ENCODE results near the gene MARK3. TPM values are rescaled to one million over a fixed set of nuclear protein-coding genes. Genes with fewer than 3 reads are reported as not detected.

Gene MARK3
- total and polyA plus RNA-seq, 10 of the 15 experiments (the other 5 are each of a cell fraction or from before 2014, with no cell fraction given): 10.7 to 75.1 (median 41.4) TPM

DNA sequence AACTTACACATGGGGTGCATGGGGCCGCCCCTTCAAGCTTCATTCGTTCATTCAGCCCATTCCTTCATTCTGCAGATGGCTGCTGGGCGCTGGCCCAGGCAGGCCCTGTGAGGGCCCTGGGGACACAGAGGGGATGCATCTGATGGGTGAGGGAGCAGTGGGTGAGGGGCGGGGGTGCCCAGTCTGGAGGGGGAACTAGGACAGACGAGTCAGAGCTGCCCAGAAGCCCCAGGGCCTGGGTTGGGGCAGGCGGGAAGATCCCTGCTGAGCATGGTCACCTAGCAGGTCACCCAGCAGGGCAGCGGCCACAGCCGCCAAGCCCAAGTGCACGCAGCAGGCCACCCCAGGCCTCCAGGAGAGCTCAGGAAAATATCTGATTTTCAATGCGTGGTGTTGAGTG is 157.9 kb downstream of the MARK3 start:
- no peaks in the 10 kb centered on the region for H4K20me1 ChIP-seq (ENCODE audit: control insufficient read depth, insufficient read depth)
- no peak for DNase-seq (ENCODE audit: low read depth, low spot score)
- POLR2A ChIA-PET: interaction anchor here (1.3 kb wide), 1 partner anchor 23 kb away, joined by 4 read pairs; no protein-coding TSS in a partner anchor
- no peak for ATAC-seq
- no peak overlapping the region for H3K9ac ChIP-seq (ENCODE audit: control insufficient read depth, insufficient read depth, low read length)
- no peak overlapping the region for H3K27ac ChIP-seq (ENCODE audit: control insufficient read depth, insufficient read depth)
- TF ChIP-seq, protein P1, sequence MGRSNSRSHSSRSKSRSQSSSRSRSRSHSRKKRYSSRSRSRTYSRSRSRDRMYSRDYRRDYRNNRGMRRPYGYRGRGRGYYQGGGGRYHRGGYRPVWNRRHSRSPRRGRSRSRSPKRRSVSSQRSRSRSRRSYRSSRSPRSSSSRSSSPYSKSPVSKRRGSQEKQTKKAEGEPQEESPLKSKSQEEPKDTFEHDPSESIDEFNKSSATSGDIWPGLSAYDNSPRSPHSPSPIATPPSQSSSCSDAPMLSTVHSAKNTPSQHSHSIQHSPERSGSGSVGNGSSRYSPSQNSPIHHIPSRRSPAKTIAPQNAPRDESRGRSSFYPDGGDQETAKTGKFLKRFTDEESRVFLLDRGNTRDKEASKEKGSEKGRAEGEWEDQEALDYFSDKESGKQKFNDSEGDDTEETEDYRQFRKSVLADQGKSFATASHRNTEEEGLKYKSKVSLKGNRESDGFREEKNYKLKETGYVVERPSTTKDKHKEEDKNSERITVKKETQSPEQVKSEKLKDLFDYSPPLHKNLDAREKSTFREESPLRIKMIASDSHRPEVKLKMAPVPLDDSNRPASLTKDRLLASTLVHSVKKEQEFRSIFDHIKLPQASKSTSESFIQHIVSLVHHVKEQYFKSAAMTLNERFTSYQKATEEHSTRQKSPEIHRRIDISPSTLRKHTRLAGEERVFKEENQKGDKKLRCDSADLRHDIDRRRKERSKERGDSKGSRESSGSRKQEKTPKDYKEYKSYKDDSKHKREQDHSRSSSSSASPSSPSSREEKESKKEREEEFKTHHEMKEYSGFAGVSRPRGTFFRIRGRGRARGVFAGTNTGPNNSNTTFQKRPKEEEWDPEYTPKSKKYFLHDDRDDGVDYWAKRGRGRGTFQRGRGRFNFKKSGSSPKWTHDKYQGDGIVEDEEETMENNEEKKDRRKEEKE (IDR thresholded peaks at IDR 0.05): no peak
- TF ChIP-seq, protein P2, sequence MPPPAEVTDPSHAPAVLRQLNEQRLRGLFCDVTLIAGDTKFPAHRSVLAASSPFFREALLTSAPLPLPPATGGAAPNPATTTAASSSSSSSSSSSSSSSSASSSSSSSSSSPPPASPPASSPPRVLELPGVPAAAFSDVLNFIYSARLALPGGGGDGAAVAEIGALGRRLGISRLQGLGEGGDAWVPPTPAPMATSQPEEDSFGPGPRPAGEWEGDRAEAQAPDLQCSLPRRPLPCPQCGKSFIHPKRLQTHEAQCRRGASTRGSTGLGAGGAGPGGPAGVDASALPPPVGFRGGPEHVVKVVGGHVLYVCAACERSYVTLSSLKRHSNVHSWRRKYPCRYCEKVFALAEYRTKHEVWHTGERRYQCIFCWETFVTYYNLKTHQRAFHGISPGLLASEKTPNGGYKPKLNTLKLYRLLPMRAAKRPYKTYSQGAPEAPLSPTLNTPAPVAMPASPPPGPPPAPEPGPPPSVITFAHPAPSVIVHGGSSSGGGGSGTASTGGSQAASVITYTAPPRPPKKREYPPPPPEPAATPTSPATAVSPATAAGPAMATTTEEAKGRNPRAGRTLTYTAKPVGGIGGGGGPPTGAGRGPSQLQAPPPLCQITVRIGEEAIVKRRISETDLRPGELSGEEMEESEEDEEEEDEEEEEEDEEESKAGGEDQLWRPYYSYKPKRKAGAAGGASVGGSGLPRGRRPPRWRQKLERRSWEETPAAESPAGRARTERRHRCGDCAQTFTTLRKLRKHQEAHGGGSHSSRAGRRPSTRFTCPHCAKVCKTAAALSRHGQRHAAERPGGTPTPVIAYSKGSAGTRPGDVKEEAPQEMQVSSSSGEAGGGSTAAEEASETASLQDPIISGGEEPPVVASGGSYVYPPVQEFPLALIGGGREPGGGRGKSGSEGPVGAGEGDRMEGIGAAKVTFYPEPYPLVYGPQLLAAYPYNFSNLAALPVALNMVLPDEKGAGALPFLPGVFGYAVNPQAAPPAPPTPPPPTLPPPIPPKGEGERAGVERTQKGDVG (CRISPR knock-in tag; IDR thresholded peaks at IDR 0.05): no peak
- TF ChIP-seq SMARCA5 (IDR thresholded peaks at IDR 0.05) (no peak), GATAD2B (conservative IDR thresholded peaks at IDR 0.05; ENCODE audit: low read depth) (no peak), ESRRA (IDR thresholded peaks at IDR 0.05; ENCODE audit: low read length) (no peak), MEF2A (IDR thresholded peaks at IDR 0.05; ENCODE audit: insufficient read depth, low read depth, low read length) (no peak), YY1 (IDR thresholded peaks at IDR 0.05; ENCODE audit: low read depth, low read length) (no peak), RAD51 (IDR thresholded peaks at IDR 0.05) (no peak), ZNF24 (IDR thresholded peaks at IDR 0.05) (no peak)
- TF ChIP-seq, protein P3, sequence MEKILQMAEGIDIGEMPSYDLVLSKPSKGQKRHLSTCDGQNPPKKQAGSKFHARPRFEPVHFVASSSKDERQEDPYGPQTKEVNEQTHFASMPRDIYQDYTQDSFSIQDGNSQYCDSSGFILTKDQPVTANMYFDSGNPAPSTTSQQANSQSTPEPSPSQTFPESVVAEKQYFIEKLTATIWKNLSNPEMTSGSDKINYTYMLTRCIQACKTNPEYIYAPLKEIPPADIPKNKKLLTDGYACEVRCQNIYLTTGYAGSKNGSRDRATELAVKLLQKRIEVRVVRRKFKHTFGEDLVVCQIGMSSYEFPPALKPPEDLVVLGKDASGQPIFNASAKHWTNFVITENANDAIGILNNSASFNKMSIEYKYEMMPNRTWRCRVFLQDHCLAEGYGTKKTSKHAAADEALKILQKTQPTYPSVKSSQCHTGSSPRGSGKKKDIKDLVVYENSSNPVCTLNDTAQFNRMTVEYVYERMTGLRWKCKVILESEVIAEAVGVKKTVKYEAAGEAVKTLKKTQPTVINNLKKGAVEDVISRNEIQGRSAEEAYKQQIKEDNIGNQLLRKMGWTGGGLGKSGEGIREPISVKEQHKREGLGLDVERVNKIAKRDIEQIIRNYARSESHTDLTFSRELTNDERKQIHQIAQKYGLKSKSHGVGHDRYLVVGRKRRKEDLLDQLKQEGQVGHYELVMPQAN (conservative IDR thresholded peaks at IDR 0.05): no peak
- in situ Hi-C loops (cut with MboI): no loop called here
- BruUV-seq (replicated peaks): no TSS peak
- H3K9me3 ChIP-seq (replicated peaks; ENCODE audit: control insufficient read depth, insufficient read depth, low read length): no peaks in the 10 kb centered on the region
- H2AFZ ChIP-seq (ENCODE audit: control insufficient read depth, low read depth, low read length): no peak overlapping the region
- RAD21 ChIA-PET (ENCODE audit: unreplicated experiment): no interaction called here
- SMC1A ChIA-PET (ENCODE audit: uncharacterized antibody, unreplicated experiment): interaction anchor here (1.9 kb wide), 1 partner anchor 22 kb away, joined by 5 read pairs; no protein-coding TSS in a partner anchor
- no peaks in the 10 kb centered on the region for H3K36me3 ChIP-seq (ENCODE audit: control insufficient read depth in 2 of 2, insufficient read depth in 2 of 2, low read length in 1 of 2)
- H3K4me3 ChIP-seq: no peak overlapping the region
- H3K4me2 ChIP-seq (ENCODE audit: control insufficient read depth, insufficient read depth): no peak overlapping the region
- no peak for FAIRE-seq
- H3K4me1 ChIP-seq (ENCODE audit: control insufficient read depth, insufficient read depth, low read length): no peaks in the 10 kb centered on the region
- intact Hi-C loops (cut with micrococcal nuclease; ENCODE audit: unreplicated experiment): no loop called here
- CTCF ChIA-PET: interaction anchor here (2.8 to 5.7 kb wide), 2 partner anchors 25 kb away, joined by 16 to 53 read pairs; no protein-coding TSS in a partner anchor
- H3K27me3 ChIP-seq (replicated peaks in 1 of 2; ENCODE audit: control insufficient read depth in 2 of 2, insufficient read depth in 2 of 2, low read length in 1 of 2): no peaks in the 10 kb centered on the region
- WGBS (ENCODE audit: insufficient coverage, insufficient replicate concordance, low lambda C conversion rate, missing lambda C conversion rate): 52% methylated on average over 10 of the region's 10 CpGs
- no peaks in the 10 kb centered on the region for H3K79me2 ChIP-seq (ENCODE audit: control insufficient read depth, insufficient read depth, low read length)

Data from GM12878 (cell line).